ENCODE data around the gene PARS2.

DNA sequence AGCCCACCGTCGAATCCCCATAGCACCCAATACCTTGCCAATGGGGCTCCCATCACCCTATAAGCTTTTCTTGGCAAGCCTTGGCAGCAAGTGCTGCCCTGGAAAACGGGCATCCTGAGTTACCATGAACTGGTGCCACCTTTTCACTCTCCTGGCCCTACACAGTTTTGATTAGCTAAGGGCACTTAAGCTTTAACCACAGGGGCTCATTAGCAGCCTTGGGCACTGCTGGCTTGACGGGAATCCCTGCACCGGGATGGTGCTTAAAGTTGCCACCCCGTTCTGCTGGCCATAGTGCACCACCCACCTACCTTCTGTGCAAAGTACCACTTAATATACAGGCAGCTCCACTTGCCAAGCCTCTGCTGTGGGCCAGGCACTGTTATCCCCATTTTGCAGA is 13.7 kb downstream of the PARS2 start:
- TF ChIP-seq CTCF (conservative IDR thresholded peaks at IDR 0.05; ENCODE audit: low read depth, low read length) (no peak), POLR2A (IDR thresholded peaks at IDR 0.05; ENCODE audit: low read depth, low read length) (no peak), CEBPB (IDR thresholded peaks at IDR 0.05; ENCODE audit: low read depth, low read length) (no peak), MAFK (IDR thresholded peaks at IDR 0.05; ENCODE audit: low read depth, low read length) (no peak), MAZ (IDR thresholded peaks at IDR 0.05; ENCODE audit: borderline replicate concordance, low read depth, low read length) (no peak), USF2 (IDR thresholded peaks at IDR 0.05; ENCODE audit: low read depth, low read length) (no peak), RAD21 (IDR thresholded peaks at IDR 0.05; ENCODE audit: low read length) (no peak), RCOR1 (IDR thresholded peaks at IDR 0.05; ENCODE audit: insufficient replicate concordance, low read length) (no peak), FOS (IDR thresholded peaks at IDR 0.05; ENCODE audit: low read depth, low read length) (no peak), CHD1 (IDR thresholded peaks at IDR 0.05; ENCODE audit: low read depth, low read length) (no peak), BHLHE40 (IDR thresholded peaks at IDR 0.05; ENCODE audit: low read depth, low read length) (no peak)
- TF ChIP-seq, protein P1, sequence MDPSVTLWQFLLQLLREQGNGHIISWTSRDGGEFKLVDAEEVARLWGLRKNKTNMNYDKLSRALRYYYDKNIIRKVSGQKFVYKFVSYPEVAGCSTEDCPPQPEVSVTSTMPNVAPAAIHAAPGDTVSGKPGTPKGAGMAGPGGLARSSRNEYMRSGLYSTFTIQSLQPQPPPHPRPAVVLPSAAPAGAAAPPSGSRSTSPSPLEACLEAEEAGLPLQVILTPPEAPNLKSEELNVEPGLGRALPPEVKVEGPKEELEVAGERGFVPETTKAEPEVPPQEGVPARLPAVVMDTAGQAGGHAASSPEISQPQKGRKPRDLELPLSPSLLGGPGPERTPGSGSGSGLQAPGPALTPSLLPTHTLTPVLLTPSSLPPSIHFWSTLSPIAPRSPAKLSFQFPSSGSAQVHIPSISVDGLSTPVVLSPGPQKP (IDR thresholded peaks at IDR 0.05; ENCODE audit: borderline replicate concordance, low read depth, low read length) = no peak
